GM23248 (cell line): ENCODE data around the gene XXYLT1.

ENCODE experiments used
- EZH2 ChIP-seq: fragments of 200-600 bp; sonication (generic); IDR thresholded peaks from 2 replicates; pipeline ENCODE4 v1.6.1; 2018; ENCODE audit warnings: antibody characterized with exemption, mild to moderate bottlenecking; ENCODE audit not compliant: insufficient read depth, poor library complexity, severe bottlenecking
- EZH2phosphoT487 ChIP-seq: fragments of 200-600 bp; sonication (generic); IDR thresholded peaks from 2 replicates; pipeline ENCODE4 v1.6.1; 2018; ENCODE audit warnings: antibody characterized with exemption, moderate library complexity, mild to moderate bottlenecking, low read depth; ENCODE audit not compliant: insufficient read depth

- TF ChIP-seq EZH2 (no peak), EZH2phosphoT487 (no peak)
These were observed 188.1 kb downstream of the XXYLT1 start for GRCh38 chr3:195082811-195083210.
